ENCODE measurements around the gene ARSI. TPM values are rescaled to one million over a fixed set of nuclear protein-coding genes. Genes with fewer than 3 reads are reported as not detected.

Gene ARSI
- total and polyA plus RNA-seq, 2 of the 13 experiments (the other 11 are each of a cell fraction or from before 2014, with no cell fraction given) = 4.2 to 33.9 TPM

DNA sequence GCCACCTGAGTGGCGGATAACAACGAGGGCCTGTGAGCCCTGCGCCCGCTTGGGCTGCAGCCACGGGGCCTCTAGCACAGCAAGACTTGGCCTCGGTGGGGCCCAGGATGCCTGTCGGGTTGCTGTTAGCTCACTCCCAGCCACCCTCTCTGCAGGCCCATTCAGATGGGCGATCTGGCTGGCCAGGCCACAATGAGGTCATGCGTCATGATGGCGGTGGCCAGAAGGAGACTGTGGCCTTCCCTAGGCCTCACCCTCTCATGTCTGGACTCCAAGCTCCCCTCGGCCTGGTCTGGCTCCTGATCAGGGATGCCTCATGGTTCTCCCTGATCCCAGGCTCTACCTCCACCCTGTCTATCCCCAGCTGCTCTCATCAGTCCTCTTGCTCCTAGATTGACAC lies 35.8 kb upstream of the ARSI start (continued):
- TF ChIP-seq, protein P1, sequence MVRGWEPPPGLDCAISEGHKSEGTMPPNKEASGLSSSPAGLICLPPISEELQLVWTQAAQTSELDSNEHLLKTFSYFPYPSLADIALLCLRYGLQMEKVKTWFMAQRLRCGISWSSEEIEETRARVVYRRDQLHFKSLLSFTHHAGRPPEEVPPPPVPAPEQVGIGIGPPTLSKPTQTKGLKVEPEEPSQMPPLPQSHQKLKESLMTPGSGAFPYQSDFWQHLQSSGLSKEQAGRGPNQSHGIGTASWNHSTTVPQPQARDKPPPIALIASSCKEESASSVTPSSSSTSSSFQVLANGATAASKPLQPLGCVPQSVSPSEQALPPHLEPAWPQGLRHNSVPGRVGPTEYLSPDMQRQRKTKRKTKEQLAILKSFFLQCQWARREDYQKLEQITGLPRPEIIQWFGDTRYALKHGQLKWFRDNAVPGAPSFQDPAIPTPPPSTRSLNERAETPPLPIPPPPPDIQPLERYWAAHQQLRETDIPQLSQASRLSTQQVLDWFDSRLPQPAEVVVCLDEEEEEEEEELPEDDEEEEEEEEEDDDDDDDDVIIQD (CRISPR knock-in tag; IDR thresholded peaks at IDR 0.05; ENCODE audit: low read depth) = no peak
- TF ChIP-seq KLF6 (CRISPR knock-in tag; IDR thresholded peaks at IDR 0.05) (no peak), ZNF550 (CRISPR knock-in tag; IDR thresholded peaks at IDR 0.05; ENCODE audit: borderline replicate concordance) (no peak)

DNA sequence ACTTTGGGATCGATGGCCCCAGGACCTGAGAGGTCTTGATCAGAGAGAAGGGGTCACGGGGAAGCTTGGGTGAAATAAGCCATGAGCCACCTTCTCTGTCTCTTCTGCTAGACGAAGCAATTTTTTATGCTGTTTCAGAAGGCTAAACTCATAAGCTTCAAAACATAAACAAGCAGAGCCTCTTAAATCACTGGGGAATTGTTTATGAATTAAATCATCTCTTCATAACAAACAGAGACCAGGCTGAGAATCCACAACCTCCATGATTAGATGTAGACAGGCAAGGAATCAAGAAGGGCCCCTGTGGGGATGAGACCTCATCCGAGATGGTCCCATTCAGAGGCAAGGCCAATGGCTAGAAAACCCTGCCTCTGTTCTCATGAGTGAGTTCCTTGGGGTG lies 33.1 kb upstream of the ARSI start:
- no TSS peak for BruUV-seq (replicated peaks)
- Histone ChIP-seq H4K20me1 (ENCODE audit: insufficient read depth, low read length) (no peaks in the 10 kb centered on the region), H2AFZ (ENCODE audit: low read length) (no peak overlapping the region), H3K27ac (ENCODE audit: extremely low read length, insufficient read depth, low read length) (no peak overlapping the region), H3K4me3 (replicated peaks in 1 of 3; ENCODE audit: insufficient read depth in 1 of 3, low read depth in 2 of 3, low read length in 3 of 3) (no peak overlapping the region), H3K4me2 (ENCODE audit: low read depth, low read length) (no peak overlapping the region), H3K9ac (ENCODE audit: insufficient read depth, low read depth, low read length) (no peak overlapping the region), H3K36me3 (replicated peaks in 1 of 2; ENCODE audit: control insufficient read depth in 1 of 2, insufficient read depth in 2 of 2, low read length in 2 of 2) (no peaks in the 10 kb centered on the region), H3K27me3 (ENCODE audit: control insufficient read depth in 1 of 2, insufficient read depth in 2 of 2, low read length in 2 of 2) (peaks cover 7 to 25% of the 10 kb centered on the region in 2 experiments; a peak in 3 of 5 replicates), H3K79me2 (ENCODE audit: insufficient read depth, low read length) (no peaks in the 10 kb centered on the region), H3K9me3 (ENCODE audit: low read length) (no peaks in the 10 kb centered on the region), H3K4me1 (ENCODE audit: insufficient read depth, low read length) (peaks cover 7% of the 10 kb centered on the region; the same call in 1 of the 2 replicates)
- ATAC-seq (no peak), FAIRE-seq (no peak), DNase-seq (ENCODE audit: low spot score) (no peak)
- POLR2A ChIA-PET = no interaction called here
- intact Hi-C loops (cut with micrococcal nuclease; ENCODE audit: unreplicated experiment) = no loop called here
- 33% methylated on average over 4 of the region's 4 CpGs for WGBS (ENCODE audit: low lambda C conversion rate)
- CTCF ChIA-PET (ENCODE audit: low intra/inter-chr PET ratio, low total read pairs) = no interaction called here
- no peak for TF ChIP-seq SNAPC2 (CRISPR knock-in tag; IDR thresholded peaks at IDR 0.05)
- no peak for TF ChIP-seq FOXP1 (IDR thresholded peaks at IDR 0.05)
- TF ChIP-seq FOXP1 (CRISPR knock-in tag; IDR thresholded peaks at IDR 0.05) = no peak
- no peak for TF ChIP-seq ZNF720 (CRISPR knock-in tag; IDR thresholded peaks at IDR 0.05)
- TF ChIP-seq, protein P2, sequence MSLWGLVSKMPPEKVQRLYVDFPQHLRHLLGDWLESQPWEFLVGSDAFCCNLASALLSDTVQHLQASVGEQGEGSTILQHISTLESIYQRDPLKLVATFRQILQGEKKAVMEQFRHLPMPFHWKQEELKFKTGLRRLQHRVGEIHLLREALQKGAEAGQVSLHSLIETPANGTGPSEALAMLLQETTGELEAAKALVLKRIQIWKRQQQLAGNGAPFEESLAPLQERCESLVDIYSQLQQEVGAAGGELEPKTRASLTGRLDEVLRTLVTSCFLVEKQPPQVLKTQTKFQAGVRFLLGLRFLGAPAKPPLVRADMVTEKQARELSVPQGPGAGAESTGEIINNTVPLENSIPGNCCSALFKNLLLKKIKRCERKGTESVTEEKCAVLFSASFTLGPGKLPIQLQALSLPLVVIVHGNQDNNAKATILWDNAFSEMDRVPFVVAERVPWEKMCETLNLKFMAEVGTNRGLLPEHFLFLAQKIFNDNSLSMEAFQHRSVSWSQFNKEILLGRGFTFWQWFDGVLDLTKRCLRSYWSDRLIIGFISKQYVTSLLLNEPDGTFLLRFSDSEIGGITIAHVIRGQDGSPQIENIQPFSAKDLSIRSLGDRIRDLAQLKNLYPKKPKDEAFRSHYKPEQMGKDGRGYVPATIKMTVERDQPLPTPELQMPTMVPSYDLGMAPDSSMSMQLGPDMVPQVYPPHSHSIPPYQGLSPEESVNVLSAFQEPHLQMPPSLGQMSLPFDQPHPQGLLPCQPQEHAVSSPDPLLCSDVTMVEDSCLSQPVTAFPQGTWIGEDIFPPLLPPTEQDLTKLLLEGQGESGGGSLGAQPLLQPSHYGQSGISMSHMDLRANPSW (CRISPR knock-in tag; IDR thresholded peaks at IDR 0.05; ENCODE audit: borderline replicate concordance) = no peak
- TF ChIP-seq ZBTB8A (CRISPR knock-in tag; IDR thresholded peaks at IDR 0.05; ENCODE audit: borderline replicate concordance, low read depth) = no peak
- TF ChIP-seq ZNF563 (CRISPR knock-in tag; IDR thresholded peaks at IDR 0.05) = no peak
- no peak for TF ChIP-seq NONO (IDR thresholded peaks at IDR 0.05)
- TF ChIP-seq NONO (CRISPR knock-in tag; conservative IDR thresholded peaks at IDR 0.05) = no peak
- TF ChIP-seq, protein P3, sequence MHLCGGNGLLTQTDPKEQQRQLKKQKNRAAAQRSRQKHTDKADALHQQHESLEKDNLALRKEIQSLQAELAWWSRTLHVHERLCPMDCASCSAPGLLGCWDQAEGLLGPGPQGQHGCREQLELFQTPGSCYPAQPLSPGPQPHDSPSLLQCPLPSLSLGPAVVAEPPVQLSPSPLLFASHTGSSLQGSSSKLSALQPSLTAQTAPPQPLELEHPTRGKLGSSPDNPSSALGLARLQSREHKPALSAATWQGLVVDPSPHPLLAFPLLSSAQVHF (CRISPR knock-in tag; IDR thresholded peaks at IDR 0.05) = no peak
- no peak for TF ChIP-seq IKZF1 (IDR thresholded peaks at IDR 0.05)
- no peak for TF ChIP-seq YEATS4 (CRISPR knock-in tag; IDR thresholded peaks at IDR 0.05; ENCODE audit: borderline replicate concordance)
- TF ChIP-seq RFXAP (CRISPR knock-in tag; IDR thresholded peaks at IDR 0.05; ENCODE audit: borderline replicate concordance) = no peak
- no peak for TF ChIP-seq ZBTB1 (CRISPR knock-in tag; IDR thresholded peaks at IDR 0.05; ENCODE audit: borderline replicate concordance)
- no peak for TF ChIP-seq SP5 (CRISPR knock-in tag; IDR thresholded peaks at IDR 0.05; ENCODE audit: borderline replicate concordance, low read depth)
- TF ChIP-seq TMF1 (CRISPR knock-in tag; IDR thresholded peaks at IDR 0.05; ENCODE audit: low read depth) = no peak
- TF ChIP-seq, protein P4, sequence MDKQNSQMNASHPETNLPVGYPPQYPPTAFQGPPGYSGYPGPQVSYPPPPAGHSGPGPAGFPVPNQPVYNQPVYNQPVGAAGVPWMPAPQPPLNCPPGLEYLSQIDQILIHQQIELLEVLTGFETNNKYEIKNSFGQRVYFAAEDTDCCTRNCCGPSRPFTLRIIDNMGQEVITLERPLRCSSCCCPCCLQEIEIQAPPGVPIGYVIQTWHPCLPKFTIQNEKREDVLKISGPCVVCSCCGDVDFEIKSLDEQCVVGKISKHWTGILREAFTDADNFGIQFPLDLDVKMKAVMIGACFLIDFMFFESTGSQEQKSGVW (CRISPR knock-in tag; IDR thresholded peaks at IDR 0.05; ENCODE audit: borderline replicate concordance) = no peak
- TF ChIP-seq ZNF180 (CRISPR knock-in tag; IDR thresholded peaks at IDR 0.05; ENCODE audit: borderline replicate concordance, low read depth) = no peak
- in situ Hi-C loops (cut with HindIII; ENCODE audit: extremely low pct_ligation_motif_present, low pct_unique_long_range_greater_than_20kb) = no loop called here
